HCT116 (cell line): Measurements from ENCODE around the gene PRPF6. TPM values are rescaled to one million over a fixed set of nuclear protein-coding genes. Genes with fewer than 3 reads are reported as not detected.
A peak's percentile ranks its signal among the peaks of the same experiment; 100 is the strongest.

Source experiments
- ATAC-seq: fragments of 200-7000 bp; cut with Tn5 transposase; 2 replicates; pipeline ENCODE4 v1.9.1; 2020; ENCODE audit warnings: mild to moderate bottlenecking, moderate library complexity
- BruUV-seq: library from RNA; stranded (reverse); fragments of 400-500 nt; replicated peaks from 2 replicates; lab custom pipeline; 2021; lab: Mats Ljungman, UMichigan
- CTCF ChIA-PET: fragments of 300-600 bp; sonication (Branson Sonifier 250); formaldehyde crosslinking; loops from one replicate; lab custom pipeline; 2021; ENCODE audit warnings: antibody characterized with exemption; lab: Charles Lee
- POLR2A ChIA-PET: fragments of 300-600, 350-600 bp; sonication (Branson Sonifier 250); formaldehyde crosslinking; loops from one replicate; lab custom pipeline; 2021; ENCODE audit warnings: antibody characterized with exemption; lab: Charles Lee
- RAD21 ChIA-PET, 2 experiments: fragments of 300-600 bp; sonication (Branson Sonifier 250); formaldehyde crosslinking; loops; one replicate each; lab custom pipeline; 2023; ENCODE audit warnings: low total read pairs in 2 of 2; ENCODE audit not compliant: uncharacterized antibody in 2 of 2, unreplicated experiment in 2 of 2, low non-redundant PET in 1 of 2; lab: Charles Lee
- DNase-seq: peaks from one replicate; pipeline ENCODE4 v3.0.0-alpha.2; 2010; ENCODE audit warnings: low read depth, low spot score
- H2AFZ ChIP-seq: fragments of 200-600 bp; shearing (Covaris generic), sonication (generic); 2 replicates; pipeline ENCODE4 v1.6.1; 2017; ENCODE audit warnings: low read depth, mixed run types, mixed read lengths, antibody characterized with exemption, low read length; ENCODE audit not compliant: poor library complexity, severe bottlenecking
- H3K27ac ChIP-seq: 2 replicates; pipeline ENCODE4 v1.5.1; 2012; ENCODE audit warnings: low read depth, low read length
- H3K27me3 ChIP-seq: fragments of 200-600 bp; sonication (generic); 2 replicates; pipeline ENCODE4 v1.6.1; 2016; ENCODE audit warnings: mixed run types, low read length, mixed read lengths; ENCODE audit not compliant: insufficient read depth
- H3K36me3 ChIP-seq, 2 experiments: fragments of 200-500 bp in 1 of 2; fragments of 200-600 bp in 1 of 2; sonication (Bioruptor generic) in 1 of 2; sonication (generic) in 1 of 2; 2 replicates each; pipeline versions ENCODE4 v1.5.1 to v1.6.1; 2014 to 2016; ENCODE audit warnings: low read length in 2 of 2, inconsistent platforms in 1 of 2, mixed read lengths in 1 of 2, mixed run types in 1 of 2; ENCODE audit not compliant: insufficient read depth in 2 of 2, control insufficient read depth in 1 of 2
- H3K4me1 ChIP-seq, 2 experiments: fragments of 200-600 bp in 1 of 2; sonication (generic) in 1 of 2; 2 replicates each; pipeline versions ENCODE4 v1.5.1 to v1.6.1; 2012 to 2017; ENCODE audit warnings: low read length in 2 of 2, inconsistent platforms in 1 of 2, mild to moderate bottlenecking in 1 of 2, mixed read lengths in 1 of 2, mixed run types in 1 of 2, moderate library complexity in 1 of 2; ENCODE audit not compliant: insufficient read depth in 2 of 2, control insufficient read depth in 1 of 2
- H3K4me2 ChIP-seq: fragments of 200-600 bp; sonication (generic); 2 replicates; pipeline ENCODE4 v1.6.1; 2017; ENCODE audit warnings: mixed run types, low read length, mixed read lengths
- H3K4me3 ChIP-seq, 2 experiments: fragments of 200-600 bp in 1 of 2; sonication (generic) in 1 of 2; replicated peaks in 1 of 2; 2 replicates each; pipeline ENCODE4 v1.5.1; 2011 to 2016; ENCODE audit warnings: low read length in 2 of 2, control low read depth in 1 of 2, low read depth in 1 of 2, mild to moderate bottlenecking in 1 of 2, mixed read lengths in 1 of 2, mixed run types in 1 of 2
- H3K79me2 ChIP-seq: fragments of 200-600 bp; sonication (generic); 2 replicates; pipeline ENCODE4 v1.6.1; 2017; ENCODE audit warnings: mild to moderate bottlenecking, mixed run types, low read length, moderate library complexity, mixed read lengths; ENCODE audit not compliant: insufficient read depth
- H3K9ac ChIP-seq: fragments of 200-600 bp; sonication (generic); 2 replicates; pipeline ENCODE4 v1.6.1; 2016; ENCODE audit warnings: low read length, mixed read lengths
- H3K9me2 ChIP-seq: fragments of 200-600 bp; sonication (generic), shearing (Covaris generic); 2 replicates; pipeline ENCODE4 v1.6.1; 2017; ENCODE audit warnings: mixed run types, mild to moderate bottlenecking, moderate library complexity; ENCODE audit not compliant: insufficient read depth
- H3K9me3 ChIP-seq, 2 experiments: fragments of 200-500 bp in 1 of 2; fragments of 200-600 bp in 1 of 2; sonication (Bioruptor generic) in 1 of 2; sonication (generic) in 1 of 2; 2 replicates each; pipeline ENCODE4 v1.6.1; 2014 to 2017; ENCODE audit warnings: low read length in 2 of 2, mixed read lengths in 2 of 2, inconsistent platforms in 1 of 2, low read depth in 1 of 2, mild to moderate bottlenecking in 1 of 2, mixed run types in 1 of 2, moderate library complexity in 1 of 2; ENCODE audit not compliant: control insufficient read depth in 1 of 2, insufficient read depth in 1 of 2
- H4K20me1 ChIP-seq: fragments of 200-600 bp; sonication (generic), shearing (Covaris generic); 2 replicates; pipeline ENCODE4 v1.6.1; 2017; ENCODE audit warnings: mixed run types, mild to moderate bottlenecking, moderate library complexity; ENCODE audit not compliant: insufficient read depth
- CBX3 ChIP-seq: IDR thresholded peaks from 2 replicates; pipeline ENCODE4 v1.6.1; 2012; ENCODE audit warnings: low read depth
- EZH2 ChIP-seq: fragments of 200-600 bp; sonication (generic); IDR thresholded peaks from 2 replicates; pipeline ENCODE4 v1.6.1; 2017; ENCODE audit warnings: antibody characterized with exemption, mixed run types
- EZH2phosphoT487 ChIP-seq: fragments of 200-600 bp; IDR thresholded peaks from 2 replicates; pipeline ENCODE4 v1.6.1; 2018; ENCODE audit warnings: antibody characterized with exemption, borderline replicate concordance
- FOSL1 ChIP-seq: IDR thresholded peaks from 2 replicates; pipeline ENCODE4 v1.6.1; 2012; ENCODE audit warnings: low read depth
- JUND ChIP-seq: IDR thresholded peaks from 2 replicates; pipeline ENCODE4 v1.6.1; 2012
- MAX ChIP-seq: IDR thresholded peaks from 2 replicates; pipeline ENCODE4 v1.6.1; 2012
- POLR2A ChIP-seq: IDR thresholded peaks from 2 replicates; pipeline ENCODE4 v1.7.0; 2011; ENCODE audit warnings: borderline replicate concordance; ENCODE audit not compliant: insufficient read depth, insufficient read length; ENCODE audit errors: extremely low read depth
- SIN3A ChIP-seq: IDR thresholded peaks from 2 replicates; pipeline ENCODE4 v1.6.1; 2012; ENCODE audit warnings: low read depth
- TCF7L2 ChIP-seq: IDR thresholded peaks from 2 replicates; pipeline ENCODE4 v1.7.0; 2011; ENCODE audit warnings: borderline replicate concordance, inconsistent platforms; ENCODE audit not compliant: insufficient read depth, insufficient read length; ENCODE audit errors: extremely low read depth
- ZFX ChIP-seq: fragments of 450-650 bp; IDR thresholded peaks from 2 replicates; pipeline ENCODE4 v1.6.1; 2017
- ZNF274 ChIP-seq: fragments of 200-500 bp; sonication (Bioruptor generic); IDR thresholded peaks from 2 replicates; pipeline ENCODE4 v1.6.1; 2014; ENCODE audit warnings: mild to moderate bottlenecking, low read depth, low read length, inconsistent platforms
- intact Hi-C: fragments of 100-400 bp; cut with micrococcal nuclease; formaldehyde crosslinking; loops from 2 replicates; pipeline ENCODE4 v1.10.0; 2022
- total RNA-seq: library from RNA; stranded (reverse); gene quantifications from one replicate; pipeline ENCODE4 v1.2.1, GENCODE V29; 2021; ENCODE audit not compliant: unreplicated experiment
- TF ChIP-seq, protein P1 (sequence below): IDR thresholded peaks from 2 replicates; pipeline ENCODE4 v1.6.1; 2012; ENCODE audit warnings: low read depth
- TF ChIP-seq, protein P2 (sequence below): IDR thresholded peaks from 2 replicates; pipeline ENCODE4 v1.6.1; 2011; ENCODE audit warnings: mild to moderate bottlenecking, low read length, moderate library complexity; ENCODE audit not compliant: insufficient replicate concordance; ENCODE audit errors: extremely low read depth
- TF ChIP-seq, protein P3 (sequence below), 3 experiments: fragments of 200-600 bp in 1 of 3; sonication (generic) in 1 of 3; IDR thresholded peaks in 2 of 3; conservative IDR thresholded peaks in 1 of 3; 2 replicates each; pipeline ENCODE4 v1.5.1; 2012 to 2017; ENCODE audit warnings: low read depth in 2 of 3, low read length in 2 of 3, antibody characterized with exemption in 1 of 3, borderline replicate concordance in 1 of 3, control low read depth in 1 of 3, mild to moderate bottlenecking in 1 of 3, mixed read lengths in 1 of 3, mixed run types in 1 of 3, moderate library complexity in 1 of 3; ENCODE audit not compliant: insufficient read depth in 1 of 3

PRPF6 gene
- total RNA-seq, 1 experiment from 2014 or later, result 74.9 TPM

- no peak for TF ChIP-seq MAX
- no peak for TF ChIP-seq ZNF274
- TF ChIP-seq JUND, result no peak
- TF ChIP-seq EZH2phosphoT487, result no peak
- TF ChIP-seq EZH2, result no peak
- TF ChIP-seq SIN3A, result no peak
- TF ChIP-seq CBX3, result no peak
Observed at GRCh38 chr20:64080013-64080812, 99.3 kb downstream of the PRPF6 start, which contains the start of gene OPRL1 (continued).

DNA sequence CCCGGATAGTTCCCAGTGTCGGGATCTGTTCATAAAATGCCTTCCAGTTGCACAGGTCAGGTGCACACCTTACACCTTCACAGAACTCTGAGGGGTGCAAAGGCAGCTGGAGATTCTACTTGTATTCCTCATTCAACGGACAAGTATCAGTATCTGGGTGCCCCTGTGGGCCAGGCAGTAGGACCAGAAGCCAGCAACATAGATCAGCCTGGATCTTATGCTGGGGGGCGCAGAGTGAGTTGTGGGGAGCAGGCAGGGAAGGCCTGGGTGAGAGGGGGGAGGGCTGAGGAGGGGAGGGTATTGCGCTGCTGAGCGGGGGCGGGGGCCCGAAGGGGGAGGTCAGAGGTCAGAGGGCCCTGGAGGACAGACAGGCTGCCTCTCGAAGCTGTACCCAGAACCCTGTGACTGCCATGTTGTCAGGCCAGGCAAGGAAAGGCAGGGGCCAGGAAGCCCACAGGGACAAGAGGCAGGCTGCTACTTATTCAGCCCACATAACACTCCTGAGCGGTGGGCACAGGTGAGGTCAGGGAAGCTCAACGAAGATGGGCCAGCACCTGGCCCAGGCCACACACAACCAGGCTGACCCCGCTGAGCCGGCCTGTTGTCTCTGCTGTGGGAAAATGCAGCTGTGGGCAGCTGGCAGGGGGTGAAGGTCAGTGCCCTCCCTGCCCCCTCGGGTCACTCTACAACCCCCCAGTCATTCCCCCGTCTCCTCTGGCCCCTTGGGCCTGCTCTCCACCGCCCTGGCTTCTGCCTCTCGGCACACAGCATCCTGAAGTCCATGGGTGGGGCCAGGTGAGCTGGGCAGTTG lies 100.1 kb downstream of the PRPF6 start:
- POLR2A ChIA-PET, result no interaction called here
- CTCF ChIA-PET, result interaction anchor here (1.1 kb wide), 1 partner anchor 21 kb away, joined by 3 read pairs; no protein-coding TSS in a partner anchor
- H3K9ac ChIP-seq, result no peak overlapping the region
- TF ChIP-seq ZFX, result no peak
- TF ChIP-seq, protein P1, sequence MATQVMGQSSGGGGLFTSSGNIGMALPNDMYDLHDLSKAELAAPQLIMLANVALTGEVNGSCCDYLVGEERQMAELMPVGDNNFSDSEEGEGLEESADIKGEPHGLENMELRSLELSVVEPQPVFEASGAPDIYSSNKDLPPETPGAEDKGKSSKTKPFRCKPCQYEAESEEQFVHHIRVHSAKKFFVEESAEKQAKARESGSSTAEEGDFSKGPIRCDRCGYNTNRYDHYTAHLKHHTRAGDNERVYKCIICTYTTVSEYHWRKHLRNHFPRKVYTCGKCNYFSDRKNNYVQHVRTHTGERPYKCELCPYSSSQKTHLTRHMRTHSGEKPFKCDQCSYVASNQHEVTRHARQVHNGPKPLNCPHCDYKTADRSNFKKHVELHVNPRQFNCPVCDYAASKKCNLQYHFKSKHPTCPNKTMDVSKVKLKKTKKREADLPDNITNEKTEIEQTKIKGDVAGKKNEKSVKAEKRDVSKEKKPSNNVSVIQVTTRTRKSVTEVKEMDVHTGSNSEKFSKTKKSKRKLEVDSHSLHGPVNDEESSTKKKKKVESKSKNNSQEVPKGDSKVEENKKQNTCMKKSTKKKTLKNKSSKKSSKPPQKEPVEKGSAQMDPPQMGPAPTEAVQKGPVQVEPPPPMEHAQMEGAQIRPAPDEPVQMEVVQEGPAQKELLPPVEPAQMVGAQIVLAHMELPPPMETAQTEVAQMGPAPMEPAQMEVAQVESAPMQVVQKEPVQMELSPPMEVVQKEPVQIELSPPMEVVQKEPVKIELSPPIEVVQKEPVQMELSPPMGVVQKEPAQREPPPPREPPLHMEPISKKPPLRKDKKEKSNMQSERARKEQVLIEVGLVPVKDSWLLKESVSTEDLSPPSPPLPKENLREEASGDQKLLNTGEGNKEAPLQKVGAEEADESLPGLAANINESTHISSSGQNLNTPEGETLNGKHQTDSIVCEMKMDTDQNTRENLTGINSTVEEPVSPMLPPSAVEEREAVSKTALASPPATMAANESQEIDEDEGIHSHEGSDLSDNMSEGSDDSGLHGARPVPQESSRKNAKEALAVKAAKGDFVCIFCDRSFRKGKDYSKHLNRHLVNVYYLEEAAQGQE, result no peak
- TF ChIP-seq, protein P2, sequence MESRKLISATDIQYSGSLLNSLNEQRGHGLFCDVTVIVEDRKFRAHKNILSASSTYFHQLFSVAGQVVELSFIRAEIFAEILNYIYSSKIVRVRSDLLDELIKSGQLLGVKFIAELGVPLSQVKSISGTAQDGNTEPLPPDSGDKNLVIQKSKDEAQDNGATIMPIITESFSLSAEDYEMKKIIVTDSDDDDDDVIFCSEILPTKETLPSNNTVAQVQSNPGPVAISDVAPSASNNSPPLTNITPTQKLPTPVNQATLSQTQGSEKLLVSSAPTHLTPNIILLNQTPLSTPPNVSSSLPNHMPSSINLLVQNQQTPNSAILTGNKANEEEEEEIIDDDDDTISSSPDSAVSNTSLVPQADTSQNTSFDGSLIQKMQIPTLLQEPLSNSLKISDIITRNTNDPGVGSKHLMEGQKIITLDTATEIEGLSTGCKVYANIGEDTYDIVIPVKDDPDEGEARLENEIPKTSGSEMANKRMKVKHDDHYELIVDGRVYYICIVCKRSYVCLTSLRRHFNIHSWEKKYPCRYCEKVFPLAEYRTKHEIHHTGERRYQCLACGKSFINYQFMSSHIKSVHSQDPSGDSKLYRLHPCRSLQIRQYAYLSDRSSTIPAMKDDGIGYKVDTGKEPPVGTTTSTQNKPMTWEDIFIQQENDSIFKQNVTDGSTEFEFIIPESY, result no peak
- TF ChIP-seq POLR2A, result no peak
- no peak for TF ChIP-seq TCF7L2
- TF ChIP-seq FOSL1, result no peak
- TF ChIP-seq MAX, result no peak
- no peak for TF ChIP-seq EZH2phosphoT487
- TF ChIP-seq, protein P3, sequence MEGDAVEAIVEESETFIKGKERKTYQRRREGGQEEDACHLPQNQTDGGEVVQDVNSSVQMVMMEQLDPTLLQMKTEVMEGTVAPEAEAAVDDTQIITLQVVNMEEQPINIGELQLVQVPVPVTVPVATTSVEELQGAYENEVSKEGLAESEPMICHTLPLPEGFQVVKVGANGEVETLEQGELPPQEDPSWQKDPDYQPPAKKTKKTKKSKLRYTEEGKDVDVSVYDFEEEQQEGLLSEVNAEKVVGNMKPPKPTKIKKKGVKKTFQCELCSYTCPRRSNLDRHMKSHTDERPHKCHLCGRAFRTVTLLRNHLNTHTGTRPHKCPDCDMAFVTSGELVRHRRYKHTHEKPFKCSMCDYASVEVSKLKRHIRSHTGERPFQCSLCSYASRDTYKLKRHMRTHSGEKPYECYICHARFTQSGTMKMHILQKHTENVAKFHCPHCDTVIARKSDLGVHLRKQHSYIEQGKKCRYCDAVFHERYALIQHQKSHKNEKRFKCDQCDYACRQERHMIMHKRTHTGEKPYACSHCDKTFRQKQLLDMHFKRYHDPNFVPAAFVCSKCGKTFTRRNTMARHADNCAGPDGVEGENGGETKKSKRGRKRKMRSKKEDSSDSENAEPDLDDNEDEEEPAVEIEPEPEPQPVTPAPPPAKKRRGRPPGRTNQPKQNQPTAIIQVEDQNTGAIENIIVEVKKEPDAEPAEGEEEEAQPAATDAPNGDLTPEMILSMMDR (IDR thresholded peaks at IDR 0.05 in 2 of 3, conservative IDR thresholded peaks at IDR 0.05 in 1 of 3; ENCODE audit: borderline replicate concordance in 1 of 3, insufficient read depth in 1 of 3, low read depth in 2 of 3, low read length in 2 of 3), result no peak
- TF ChIP-seq JUND, result no peak

More for the DNA sequence above, 100.1 kb downstream of the PRPF6 start:
- no peaks in the 10 kb centered on the region for H3K27me3 ChIP-seq
- no peaks in the 10 kb centered on the region for H3K9me3 ChIP-seq
- H3K4me3 ChIP-seq, result no peak overlapping the region
- intact Hi-C loops, result no loop called here
- no peak overlapping the region for H2AFZ ChIP-seq
- no TSS peak for BruUV-seq
- H4K20me1 ChIP-seq, result no peaks in the 10 kb centered on the region
- no peak for DNase-seq
- no peaks in the 10 kb centered on the region for H3K36me3 ChIP-seq
- no peak overlapping the region for H3K4me2 ChIP-seq
- peak overlapping the region; percentile 67; the same call in 1 of the 2 replicates for H3K27ac ChIP-seq
- peaks cover 9% of the 10 kb centered on the region; the same call in 1 of the 2 replicates for H3K79me2 ChIP-seq
- peaks cover 14 to 21% of the 10 kb centered on the region in 2 experiments for H3K4me1 ChIP-seq
- no peaks in the 10 kb centered on the region for H3K9me2 ChIP-seq
- RAD21 ChIA-PET, result no interaction called here
- ATAC-seq, result no peak
